ENCODE data around the gene PPHLN1.
"Not testable (repeated sequence)": the region's sequence is repeated elsewhere in the genome, so short reads cannot be mapped to it uniquely, and the experiment has no call there.

Gene PPHLN1

DNA sequence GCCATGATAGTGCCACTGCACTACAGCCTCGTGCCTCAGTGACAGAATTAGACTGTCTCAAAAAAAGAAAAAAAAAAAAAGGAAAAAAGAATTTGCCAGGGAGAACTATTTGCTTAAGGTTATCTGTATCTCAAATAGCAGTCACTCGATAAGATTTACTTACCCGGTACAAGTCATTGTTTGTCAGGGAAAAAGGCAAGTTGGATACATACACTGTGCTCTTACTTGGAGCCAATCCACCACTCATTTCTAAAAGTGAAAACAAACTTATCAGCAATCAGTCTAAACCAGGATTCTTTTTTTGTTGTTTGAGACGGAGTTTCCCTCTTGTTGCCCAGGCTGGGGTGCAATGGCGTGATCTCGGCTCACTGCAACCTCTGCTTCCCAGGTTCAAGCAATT is 2.1 kb upstream of the PPHLN1 start:
- no peak for DNase-seq

DNA sequence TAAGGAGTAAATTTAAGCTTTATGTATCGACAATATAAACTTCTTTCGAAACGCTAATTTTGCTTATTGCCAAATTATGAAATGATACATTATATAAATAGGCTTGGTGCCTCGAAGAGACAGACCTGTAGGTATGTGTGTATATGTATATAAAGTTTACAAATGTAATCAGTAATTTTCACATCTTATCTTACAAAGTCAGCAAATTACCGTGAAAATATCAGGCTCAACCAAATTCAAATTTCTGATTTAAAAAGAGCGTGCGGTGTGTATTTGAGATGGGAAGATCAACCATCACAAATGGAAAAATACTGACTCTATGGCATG is 678 bp upstream of the PPHLN1 start:
- DNase-seq: no peak

DNA sequence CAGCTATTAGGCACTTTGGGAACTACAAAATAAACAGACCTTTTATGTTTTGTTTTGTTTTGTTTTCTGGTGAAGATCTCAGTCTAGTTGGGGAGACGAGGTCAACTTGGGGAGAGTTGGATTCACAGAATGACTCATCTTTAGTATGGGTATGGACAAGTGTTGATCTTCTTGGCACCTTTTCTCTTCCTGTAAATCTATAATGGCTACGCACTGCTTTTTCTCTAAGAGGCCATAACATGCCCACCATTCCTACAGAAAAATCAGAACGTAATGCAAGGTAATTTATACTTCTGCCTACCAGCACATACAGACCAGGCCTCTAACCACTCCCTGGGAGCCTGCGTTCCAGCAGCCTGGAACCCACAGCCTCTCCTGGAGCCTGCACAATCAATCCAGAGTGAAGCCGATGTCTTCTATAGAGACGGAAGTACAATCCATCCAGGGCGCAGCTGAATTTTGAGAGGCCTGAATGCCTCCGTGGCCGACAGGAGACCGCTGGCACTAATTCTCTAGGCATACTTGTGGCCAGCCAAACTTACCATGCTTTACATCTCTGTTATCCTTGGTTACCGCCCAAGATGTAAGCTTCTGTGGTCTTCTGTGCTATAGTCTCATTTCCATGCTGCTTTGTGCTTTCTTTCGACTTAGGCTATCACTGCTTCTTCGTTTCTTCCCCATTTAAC is 717 bp downstream of the PPHLN1 start:
- DNase-seq: no peak

DNA sequence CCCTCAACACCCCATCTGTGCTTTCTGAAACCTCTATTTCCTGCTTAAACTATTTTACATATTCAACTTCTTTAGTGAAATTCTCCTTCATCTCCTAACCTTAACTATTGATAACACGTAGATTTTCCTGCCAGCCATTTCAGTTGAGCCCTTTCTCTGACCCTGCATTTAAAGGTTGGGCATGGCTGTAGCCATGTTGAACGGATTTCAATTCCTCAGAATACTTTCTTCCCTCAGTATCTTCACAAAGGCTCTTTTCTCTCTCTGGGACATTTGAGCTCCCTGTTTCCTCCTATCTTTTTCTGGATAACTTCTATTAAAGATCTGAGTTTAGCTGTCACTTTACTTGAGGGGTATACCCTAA is 1.2 kb downstream of the PPHLN1 start:
- DNase-seq: no peak

DNA sequence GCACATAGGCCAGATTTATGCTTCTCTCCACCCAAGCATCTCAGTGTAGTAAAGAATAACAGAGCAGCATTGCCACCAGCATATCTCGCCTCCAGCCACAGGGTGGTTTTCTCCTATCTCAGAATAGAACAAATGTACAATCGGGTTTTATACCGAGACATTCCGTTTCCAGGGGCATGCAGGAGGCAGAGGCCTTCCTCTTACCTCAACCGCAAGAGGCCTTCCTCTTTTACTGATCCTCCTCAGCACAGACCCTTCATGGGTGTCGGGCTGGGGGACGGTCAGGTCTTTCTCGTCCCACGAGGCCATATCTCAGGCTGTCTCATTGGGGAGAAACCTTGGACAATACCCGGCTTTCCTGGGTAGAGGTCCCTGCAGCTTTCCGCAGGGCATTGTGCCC is 4.1 kb downstream of the PPHLN1 start:
- not testable (repeated sequence) for DNase-seq

DNA sequence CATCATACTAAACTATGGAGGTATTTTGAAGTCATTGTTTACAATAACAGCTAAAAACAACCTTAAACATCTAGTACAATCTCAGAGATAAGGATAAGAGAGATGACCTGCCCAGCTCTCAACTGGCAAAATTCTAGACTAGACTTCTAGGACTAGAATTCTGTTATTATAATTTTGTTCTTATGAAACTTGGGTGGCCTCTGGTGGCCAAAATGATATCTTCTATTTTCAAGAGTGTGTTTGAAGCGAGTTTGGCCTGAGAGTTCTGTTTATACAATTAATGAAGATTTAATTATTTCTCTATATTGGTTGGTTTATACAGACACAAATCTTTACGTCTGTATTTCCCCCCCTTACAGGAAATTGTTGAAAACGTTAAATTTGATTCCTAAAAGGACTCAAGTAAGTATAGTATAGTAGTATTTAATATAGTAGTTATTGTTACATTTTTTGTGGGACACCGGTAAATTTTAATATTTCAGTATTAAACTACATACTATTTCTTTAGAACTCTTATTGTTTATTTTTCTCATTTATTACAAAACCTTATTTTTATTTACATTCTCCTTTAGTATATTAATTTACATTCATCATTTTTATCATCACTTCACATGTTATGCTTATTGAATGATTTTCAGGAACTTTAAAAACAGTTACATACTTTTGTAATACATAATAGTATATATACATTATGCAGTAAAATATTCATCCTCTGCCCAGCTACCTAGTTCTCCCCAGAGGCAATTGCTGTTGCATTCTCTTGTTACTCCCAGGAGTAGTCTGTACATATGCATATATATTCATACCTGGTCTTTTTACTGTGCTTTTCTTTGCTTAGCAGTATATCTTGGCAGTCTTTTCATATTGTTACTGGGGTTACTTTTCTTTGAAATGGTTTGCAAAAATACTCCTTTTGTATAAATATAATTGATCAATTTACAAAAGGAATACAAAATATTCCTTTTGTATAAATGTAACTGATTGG is 6.6 kb downstream of the PPHLN1 start:
- DNase-seq: peak; percentile 33

DNA sequence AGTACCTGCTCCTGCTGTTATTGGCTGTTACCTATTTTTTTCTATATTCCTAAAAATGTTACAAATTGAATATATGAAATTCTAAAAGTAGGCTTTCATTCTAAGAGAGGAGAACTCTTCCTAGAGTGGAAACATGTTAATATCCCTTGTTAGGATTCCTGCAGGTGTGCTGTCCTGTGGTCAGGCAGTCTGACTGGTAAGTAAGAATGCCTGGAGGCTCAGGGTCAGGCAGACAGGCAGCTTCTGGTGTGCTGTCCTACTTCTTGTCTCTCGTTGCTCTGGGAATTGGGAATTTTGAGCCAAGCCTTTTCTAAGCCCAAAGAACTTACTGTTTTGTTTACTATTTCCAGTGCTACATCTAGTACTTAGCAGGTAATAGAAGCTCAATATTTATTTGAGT is 10.3 kb downstream of the PPHLN1 start:
- DNase-seq: no peak

DNA sequence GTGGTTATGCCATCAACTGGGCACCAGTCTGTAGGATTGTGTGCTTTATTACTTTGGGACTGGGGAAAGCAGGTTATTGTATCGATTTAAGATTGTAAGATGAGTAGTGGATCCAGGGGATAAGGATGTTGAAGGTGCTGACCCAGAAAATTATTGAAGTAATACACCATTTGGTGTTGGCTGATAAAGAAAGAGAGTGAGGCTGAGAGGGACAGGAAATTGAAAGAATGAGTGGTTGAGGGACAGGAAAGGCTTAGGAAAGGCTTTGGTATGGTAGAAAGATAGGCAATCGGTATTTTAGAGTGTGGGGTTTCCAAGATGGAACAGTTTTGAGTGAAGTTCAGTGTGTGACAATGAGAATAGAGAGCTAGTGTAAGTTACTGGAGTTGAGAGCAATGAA is 12.3 kb downstream of the PPHLN1 start:
- DNase-seq: no peak

DNA sequence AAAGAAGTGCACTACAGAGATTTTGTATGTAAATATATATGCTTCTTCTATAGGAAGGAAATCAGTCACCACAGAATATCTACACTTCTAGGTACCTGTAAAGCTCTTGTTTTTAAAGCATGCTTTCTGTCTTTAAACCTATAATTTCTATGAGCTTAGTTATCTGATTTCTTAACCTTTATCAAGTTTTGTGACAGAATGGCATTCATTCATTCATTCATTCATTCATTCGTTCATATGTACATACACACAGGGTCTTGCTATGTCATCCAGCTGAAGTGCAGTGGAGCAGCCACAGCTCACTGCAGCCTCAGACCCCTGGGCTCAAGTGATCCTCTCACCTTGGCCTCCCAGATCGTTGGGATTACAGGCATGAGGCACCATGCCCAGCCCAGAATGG is 16.1 kb downstream of the PPHLN1 start:
- DNase-seq: no peak

DNA sequence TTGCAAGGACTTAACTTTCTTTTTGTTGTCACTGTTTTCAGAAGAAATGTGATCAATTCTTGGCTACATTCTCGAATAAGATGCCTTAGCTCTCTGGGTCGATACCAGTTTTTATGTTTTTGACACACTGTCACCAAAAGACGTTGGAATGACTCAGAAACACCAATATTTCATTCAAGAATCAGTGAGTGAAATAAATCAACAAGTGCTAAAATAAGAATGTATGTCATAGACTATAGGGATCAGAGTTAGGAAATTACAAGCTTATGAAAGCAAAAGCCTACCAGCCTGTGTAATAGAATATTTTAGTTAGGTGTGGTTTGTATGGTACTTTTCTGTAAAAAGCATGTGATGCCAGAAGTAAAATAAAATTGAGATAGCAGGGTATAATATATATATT is 17.8 kb downstream of the PPHLN1 start:
- DNase-seq: no peak

DNA sequence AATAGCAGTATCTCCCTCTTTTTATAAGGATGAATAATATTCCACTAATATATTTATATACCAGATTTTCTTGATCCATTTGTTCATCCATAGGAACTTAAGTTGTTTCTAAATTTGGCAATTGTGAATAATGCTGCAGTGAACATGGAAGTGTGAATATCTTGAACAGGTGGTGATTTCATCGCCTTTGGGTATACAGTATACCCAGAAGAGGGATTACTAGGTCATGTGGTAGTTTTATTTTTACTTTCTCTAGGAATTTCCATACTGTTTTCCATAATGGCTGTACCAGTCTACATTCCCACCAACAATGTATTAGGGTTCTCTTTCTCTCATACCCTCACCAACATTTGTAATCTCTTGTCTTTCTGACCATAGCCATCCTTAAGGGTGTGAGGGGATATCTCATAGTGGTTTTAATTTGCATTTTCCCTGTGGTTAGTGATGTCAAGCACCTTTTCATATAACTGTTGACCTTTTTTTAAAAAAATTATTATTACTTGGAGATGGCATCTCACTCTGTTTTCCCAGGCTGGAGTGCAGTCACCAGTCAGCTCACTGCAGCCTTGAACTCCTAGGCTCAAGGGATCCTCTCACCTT is 20.5 kb downstream of the PPHLN1 start:
- no peak for DNase-seq

DNA sequence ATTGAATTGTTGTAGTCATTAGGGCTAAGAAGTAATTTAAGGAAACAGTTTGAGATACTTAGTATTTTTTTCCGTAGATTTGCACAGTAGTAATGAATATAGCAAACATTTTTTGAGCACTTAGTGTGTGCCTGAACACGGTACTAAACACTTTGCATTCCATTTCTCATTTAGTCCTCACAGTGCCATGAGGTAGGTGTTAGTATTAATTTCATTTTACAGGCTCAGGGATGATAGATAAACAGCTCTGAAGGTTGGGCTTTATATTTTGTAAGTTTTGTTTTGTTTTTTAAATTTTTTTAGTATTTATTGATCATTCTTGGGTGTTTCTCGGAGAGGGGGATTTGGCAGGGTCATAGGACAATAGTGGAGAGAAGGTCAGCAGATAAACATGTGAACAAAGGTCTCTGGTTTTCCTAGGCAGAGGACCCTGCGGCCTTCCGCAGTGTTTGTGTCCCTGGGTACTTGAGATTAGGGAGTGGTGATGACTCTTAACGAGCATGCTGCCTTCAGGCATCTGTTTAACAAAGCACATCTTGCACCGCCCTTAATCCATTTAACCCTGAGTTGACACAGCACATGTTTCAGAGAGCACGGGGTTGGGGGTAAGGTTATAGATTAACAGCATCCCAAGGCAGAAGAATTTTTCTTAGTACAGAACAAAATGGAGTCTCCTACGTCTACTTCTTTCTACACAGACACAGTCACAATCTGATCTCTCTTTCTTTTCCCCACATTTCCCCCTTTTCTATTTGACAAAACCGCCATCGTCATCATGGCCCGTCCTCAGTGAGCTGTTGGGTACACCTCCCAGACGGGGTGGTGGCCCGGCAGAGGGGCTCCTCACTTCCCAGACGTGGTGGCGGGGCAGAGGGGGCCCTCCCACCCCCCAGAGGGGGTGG is 23.4 kb downstream of the PPHLN1 start:
- not testable (repeated sequence) for DNase-seq

DNA sequence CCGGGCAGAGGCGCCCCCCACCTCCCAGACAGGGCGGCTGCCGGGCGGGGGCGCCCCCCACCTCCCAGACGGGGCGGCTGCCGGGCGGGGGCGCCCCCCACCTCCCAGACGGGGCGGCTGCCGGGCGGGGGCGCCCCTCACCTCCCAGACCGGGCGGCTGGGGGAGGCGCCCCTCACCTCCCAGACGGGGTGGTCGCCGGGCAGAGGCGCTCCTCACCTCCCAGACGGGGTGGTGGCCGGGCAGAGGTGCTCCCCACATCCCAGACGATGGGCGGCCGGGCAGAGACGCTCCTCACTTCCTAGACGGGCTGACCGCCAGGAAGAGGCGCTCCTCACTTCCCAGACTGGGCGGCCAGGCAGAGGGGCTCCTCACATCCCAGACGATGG is 24.0 kb downstream of the PPHLN1 start:
- not testable (repeated sequence) for DNase-seq

DNA sequence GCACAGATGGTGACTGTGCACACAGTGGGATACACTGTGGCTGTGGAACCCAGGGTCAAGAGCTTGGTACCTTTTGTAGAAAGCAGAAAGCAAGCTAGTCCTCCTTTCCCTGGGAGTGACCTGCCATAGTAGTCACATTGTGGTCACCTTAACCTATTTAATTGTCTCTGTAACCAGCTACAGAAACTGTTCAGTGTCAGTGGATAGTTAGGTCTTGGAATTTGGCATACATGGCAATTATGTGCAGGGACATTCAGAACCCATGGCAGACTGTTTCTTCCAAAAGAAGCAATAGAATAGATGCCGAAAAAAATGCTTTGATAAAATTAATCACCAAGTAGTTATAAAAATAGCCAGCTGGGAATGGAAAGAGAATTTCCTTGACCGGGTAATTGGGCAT is 30.4 kb downstream of the PPHLN1 start:
- DNase-seq: no peak

DNA sequence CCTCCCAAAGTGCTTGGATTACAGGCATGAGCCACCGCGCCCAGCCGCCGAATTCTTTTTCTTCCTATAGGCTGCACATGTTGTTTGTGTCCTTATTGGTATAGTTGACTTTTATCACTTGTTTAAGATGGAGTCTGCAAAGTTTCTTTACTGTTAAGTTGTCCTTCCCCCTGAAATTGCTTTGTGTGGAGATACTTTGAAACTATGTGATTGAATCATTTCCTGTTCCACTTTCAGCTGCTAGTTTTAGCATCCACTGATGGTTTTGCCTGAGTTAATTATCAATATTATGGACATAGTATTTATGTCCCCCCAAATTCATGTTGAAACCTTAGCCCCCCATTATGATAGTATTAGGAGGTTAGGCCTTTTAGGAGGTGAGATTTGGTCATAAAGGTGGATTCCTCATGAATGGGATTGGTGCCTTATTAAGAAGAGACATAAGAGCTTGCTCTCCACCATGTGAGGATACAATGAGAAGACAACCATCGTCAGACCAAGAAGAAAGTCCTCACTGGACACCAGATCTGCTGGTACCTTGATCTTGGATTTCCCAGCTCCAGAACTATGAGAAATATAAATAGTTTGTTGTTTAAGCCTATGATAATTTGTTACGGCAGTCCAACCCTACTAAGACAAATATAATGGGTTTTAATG is 34.9 kb downstream of the PPHLN1 start:
- no peak for DNase-seq

DNA sequence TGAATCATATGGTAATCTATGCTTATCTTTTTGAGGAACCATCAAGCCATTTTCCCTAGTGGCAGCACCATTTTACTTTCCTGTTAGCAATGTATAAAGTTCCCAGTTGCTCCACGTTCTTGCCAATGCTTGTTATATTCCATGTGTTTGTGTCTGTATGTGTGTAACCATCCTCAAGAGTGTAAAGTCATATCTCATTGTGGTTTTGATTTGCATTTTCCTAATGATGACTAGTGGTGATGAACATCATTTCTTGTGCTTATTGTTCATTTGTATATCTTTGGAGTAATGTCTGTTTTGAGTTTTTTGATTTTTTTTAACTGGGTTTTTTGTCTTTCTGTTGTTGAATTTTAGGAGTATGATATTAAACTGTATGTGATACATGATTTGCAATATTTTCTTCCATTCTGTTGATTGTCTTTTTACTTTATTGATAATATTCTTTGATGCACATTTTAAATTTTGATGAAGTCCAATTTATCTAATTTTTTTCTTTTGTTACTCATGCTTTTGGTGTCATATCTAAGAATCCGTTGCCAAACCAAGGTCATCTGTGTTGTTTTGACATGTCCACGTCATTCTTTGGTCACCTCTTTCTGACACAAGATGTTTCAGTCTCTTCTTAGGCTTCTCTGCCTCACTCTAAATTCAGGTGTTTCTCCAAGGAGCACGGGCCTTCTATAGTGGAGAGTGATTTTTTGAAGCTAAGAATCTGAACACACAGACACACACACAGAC is 36.1 kb downstream of the PPHLN1 start:
- no peak for DNase-seq

DNA sequence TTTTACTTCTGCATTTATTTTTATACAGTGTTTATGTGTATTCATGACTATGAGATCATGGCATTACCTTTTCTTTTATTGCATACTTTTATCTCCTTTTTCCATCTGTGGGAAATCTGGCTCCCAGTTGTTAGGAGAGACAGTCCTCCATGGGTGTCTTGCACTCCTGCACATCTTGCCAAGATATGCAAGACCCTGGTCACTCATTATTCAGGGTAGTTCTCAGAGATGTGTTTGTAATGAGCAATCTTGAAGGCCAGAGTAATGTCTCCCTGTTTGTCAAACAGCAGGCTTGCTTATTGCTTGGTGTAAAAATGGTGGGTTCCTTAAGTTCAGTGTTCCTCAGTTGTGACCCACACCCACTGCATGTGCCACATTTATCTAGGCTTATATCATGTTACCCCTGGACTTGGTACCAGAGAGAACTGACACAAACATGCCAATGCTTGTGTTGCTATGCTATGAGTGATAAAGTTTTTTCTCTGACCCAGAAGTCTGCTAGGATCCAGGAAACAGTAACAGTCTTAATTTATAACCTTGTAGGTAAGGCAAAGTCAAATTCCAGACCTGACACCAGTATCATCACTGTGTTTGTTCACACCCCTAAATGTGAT is 36.8 kb downstream of the PPHLN1 start:
- DNase-seq: no peak

DNA sequence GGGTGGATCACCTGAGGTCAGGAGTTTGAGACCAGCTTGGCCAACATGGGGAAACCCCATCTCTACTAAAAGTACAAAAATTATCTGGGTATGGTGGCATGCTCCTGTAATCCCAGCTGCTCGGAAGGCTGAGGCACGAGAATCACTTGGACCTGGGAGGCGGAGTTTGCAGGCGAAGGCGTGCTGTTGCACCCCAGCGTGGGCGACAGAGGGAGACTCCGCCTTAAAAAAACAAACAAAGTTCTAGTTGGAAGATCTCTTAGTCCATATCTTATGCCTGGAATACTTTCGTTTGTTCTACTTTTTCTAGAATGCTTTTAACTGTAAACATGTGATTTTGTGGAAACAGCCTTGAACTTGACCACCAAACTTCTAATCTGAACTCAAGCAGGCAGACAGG is 38.7 kb downstream of the PPHLN1 start:
- DNase-seq: no peak

DNA sequence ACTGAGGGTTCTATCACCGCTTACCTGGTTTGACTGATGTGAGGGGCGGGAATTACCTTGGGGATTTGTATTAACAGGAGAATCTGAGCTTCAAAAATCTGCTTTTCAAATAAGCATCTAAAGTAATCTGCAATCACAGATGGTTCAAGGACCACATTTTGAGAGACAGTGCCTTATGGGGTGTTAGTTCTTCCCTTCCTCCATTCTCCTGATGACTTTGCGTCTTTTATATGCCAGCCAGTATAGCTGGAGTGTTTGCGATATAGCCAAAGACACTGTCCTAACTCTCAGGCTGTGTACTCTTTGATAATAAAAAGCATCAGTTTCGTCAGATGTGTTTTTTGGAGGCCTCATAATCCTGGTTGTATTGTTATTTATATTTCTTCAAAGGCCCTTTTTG is 39.5 kb downstream of the PPHLN1 start:
- no peak for DNase-seq

DNA sequence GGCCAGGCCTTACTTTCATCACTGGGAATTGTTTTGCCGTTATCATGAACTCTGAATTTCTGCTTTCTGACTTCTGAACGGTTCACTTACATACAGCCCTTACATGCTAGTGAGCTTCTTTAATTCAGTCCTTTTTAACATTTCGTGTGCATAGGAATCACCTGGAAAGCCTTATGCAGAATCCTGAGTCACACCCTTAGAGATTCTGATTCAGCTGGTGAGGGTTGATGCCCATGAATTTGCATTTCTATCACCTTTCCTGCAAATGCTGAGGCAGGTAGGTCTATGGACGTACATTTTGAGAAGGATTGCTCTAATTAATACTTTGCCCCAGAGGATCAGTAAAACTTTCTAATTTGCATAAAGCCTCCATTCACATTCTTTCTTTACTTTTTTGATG is 44.0 kb downstream of the PPHLN1 start:
- DNase-seq: no peak

DNA sequence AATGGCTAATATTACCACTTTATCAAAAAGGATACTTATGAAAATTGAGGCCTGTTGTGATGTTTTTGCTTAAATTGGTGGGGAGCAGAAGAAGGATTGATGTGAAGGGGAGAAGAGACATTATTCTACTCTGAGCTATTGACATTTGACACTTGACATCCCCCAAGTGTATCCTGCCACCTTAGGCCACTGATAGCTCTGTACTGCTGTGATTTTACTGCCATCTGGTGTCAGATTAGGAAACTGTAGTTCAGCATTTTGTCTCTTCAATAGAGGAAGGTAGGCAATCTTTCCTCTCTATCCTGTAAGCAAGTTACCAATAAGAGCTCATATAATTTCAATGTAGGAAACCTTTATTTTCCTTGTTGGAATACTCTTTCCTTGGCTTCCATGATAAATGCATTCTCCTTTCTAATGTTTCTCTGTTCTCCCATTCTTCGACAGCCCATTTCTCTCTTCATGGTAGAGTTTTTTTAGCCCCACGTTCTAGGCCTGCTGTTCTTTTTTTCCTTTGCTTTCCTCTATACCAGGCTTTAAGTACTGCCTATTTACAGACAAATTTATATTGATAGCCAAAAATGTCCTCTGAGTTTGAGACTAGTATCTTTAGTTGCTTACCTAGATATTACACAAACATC is 46.3 kb downstream of the PPHLN1 start:
- DNase-seq: peak; percentile 16
